ENCODE data around the gene VTCN1.
"Not testable (repeated sequence)": the region's sequence is repeated elsewhere in the genome, so short reads cannot be mapped to it uniquely, and the experiment has no call there.

VTCN1 gene, protein sequence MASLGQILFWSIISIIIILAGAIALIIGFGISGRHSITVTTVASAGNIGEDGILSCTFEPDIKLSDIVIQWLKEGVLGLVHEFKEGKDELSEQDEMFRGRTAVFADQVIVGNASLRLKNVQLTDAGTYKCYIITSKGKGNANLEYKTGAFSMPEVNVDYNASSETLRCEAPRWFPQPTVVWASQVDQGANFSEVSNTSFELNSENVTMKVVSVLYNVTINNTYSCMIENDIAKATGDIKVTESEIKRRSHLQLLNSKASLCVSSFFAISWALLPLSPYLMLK

GRCh38 chr1:117210831-117211261 lies at the start of gene VTCN1:
Gene VTCN1 (minus strand): TSS chr1:117210927. CDS start chr1:117210855, 72 bp downstream.
- DNase-seq, result no peak

GRCh38 chr1:117258791-117259190 lies 48.1 kb upstream of the VTCN1 start:
- DNase-seq, result no peak

GRCh38 chr1:117258075-117258474 lies 47.3 kb upstream of the VTCN1 start:
- DNase-seq, result not testable (repeated sequence)

GRCh38 chr1:117257291-117257690 lies 46.6 kb upstream of the VTCN1 start:
- no peak for DNase-seq

DNA sequence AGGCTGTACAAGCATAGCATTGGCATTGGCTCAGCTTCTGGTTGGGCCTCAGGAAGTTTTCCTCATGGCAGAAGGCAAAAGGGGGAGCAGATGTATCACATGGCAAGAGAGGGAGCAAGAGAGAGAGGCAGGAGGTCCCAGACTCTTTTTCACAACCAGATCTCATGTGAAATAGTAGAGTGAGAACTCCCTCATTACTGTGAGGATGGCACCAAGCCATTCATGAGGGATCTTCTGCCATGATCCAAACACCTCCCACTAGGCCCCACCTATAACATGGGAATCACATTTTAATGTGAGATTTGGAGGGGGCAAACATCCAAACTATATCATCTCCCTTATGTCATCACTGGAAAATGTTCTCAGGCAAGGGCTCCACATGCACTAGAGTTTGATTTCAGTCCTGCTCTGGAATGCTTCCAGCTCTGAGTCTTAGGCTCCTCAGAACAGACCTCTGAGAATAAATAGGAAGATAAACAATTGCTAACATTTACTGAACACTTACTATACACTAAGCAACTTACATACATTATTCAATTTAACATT lies 39.4 kb upstream of the VTCN1 start:
- DNase-seq, result no peak

DNA sequence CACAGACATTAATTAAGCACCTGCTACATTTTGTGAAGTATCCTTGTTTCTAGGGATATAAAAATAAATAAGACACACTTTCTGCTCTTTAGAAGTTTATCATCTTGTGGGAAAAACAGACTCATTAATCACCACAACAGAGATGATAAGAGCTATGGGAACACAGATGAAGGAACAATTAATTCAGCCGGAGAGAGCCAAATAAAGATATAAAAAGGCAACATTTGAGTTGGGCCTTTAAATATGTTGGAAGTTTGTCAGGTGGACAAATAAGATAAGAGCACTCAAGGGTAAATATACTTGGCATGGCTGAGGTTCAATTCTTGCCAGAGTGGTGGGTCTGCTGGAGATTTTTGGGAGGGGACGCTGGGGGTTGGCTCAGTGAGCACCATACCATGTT lies 34.2 kb upstream of the VTCN1 start:
- no peak for DNase-seq

GRCh38 chr1:117244306-117244705 lies 33.6 kb upstream of the VTCN1 start:
- no peak for DNase-seq

DNA sequence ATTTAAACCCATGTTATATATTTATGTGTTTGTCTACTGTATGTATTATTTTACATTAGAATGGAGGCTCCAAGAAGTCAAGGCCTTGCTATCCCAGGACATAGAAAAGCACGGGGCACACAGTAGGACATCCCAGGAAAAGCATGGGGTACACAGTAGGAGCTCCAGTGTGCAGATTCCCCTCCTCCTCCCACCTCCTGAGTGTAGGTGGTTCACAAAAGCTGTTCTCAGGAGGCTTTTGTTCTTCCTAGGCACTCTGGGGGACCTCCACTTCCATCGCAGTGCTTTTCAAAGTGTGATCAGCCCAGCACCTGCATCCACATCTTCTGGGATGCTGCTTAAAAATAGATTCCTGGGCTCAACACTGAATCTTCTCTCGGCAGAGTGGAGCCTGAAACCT lies 30.8 kb upstream of the VTCN1 start:
- DNase-seq, result no peak

- no peak for DNase-seq
These were observed 29.8 kb upstream of the VTCN1 start for GRCh38 chr1:117240547-117240946.

- no peak for DNase-seq
These were observed 28.7 kb upstream of the VTCN1 start for GRCh38 chr1:117239467-117239866.

DNA sequence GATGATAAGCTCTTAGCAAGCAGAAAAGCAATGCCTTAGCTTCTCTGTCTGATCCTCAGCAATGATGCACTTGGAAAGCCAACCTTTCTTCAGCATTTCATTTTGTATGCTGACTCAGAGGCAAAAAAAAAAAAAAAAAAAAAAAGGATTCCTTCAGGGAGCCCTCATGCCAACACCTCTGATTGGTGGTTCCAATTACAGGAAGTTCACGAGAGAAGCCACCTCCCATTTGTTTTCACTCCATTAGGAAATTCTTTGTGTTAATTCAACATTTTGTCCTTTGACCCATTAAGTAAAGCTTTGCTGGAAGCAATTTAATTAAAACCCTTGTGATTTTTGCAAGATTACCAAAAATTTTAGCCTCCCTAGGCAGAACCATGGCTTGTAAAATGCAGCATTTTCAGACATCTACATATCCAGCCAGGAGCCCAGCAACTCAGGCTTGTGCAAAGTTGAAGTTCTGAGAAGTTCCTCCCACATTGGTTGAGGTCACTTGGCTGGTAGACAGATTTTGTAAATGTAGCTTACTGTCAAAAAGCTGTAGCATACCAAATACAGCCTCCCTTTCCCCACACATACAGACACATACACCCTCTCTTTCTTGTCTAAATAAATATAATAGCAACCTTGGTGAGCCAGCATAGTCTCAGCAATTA lies 27.1 kb upstream of the VTCN1 start:
- DNase-seq, result no peak

DNA sequence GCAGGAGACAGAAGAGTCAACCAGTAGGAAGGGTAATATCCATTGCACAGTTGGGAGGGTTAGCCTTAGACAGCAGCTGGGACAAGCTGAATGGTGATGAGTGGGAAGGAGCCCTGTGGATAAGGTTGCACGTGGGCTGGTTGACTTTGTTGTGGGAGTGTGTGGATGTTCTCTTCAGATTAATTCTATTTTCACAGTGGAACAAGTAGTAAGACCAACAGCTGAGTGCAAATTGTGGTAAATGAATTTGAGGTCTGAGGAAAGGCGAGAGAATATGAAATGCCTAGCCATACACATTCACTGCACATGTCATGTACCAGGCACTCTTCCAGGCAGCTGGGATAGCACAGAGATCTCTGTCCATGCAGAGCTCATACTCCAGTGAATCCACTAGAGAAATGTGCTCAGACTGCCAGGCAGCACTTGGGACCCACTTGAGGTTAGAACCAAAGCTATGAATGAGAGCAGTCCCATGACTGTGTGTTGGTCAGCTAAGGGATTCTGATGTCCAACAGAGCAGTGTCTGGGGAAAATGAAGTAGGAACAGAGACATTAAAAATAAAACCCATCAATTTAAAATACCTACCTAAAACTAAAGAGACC lies 25.2 kb upstream of the VTCN1 start:
- DNase-seq, result no peak

GRCh38 chr1:117232531-117232930 lies 21.8 kb upstream of the VTCN1 start:
- no peak for DNase-seq

DNA sequence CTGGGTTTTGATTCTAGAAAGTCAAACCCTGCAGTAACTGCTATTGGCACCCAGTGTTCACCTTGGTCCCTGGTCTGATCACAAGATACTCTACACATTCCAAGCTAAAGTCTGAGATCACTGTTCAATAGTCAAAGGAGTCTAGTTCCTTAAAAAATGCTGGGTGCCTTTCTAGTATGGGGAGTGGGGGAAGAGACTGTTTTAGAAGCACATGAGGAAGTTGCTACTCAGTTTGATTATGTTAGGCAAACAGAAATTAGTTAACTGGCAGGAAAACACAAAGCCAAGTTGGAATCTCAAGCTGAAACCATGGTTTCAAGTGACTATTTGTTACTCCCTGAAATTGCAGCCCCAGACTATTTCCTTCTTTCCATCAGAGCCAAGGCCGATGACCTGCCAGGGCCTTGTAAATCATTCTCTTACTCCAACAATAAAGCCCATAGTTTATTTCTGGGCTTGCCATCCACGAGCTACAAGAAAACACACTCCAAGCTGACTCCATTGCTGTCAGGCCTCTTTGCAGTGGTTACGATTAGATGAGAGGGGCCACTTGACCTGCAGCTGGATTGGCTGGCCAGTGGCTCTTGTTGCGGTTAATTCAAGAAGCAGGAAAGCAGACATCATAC lies 21.1 kb upstream of the VTCN1 start:
- DNase-seq, result no peak

GRCh38 chr1:117231312-117231711 lies 20.6 kb upstream of the VTCN1 start:
- DNase-seq, result no peak

GRCh38 chr1:117229217-117229616 lies 18.5 kb upstream of the VTCN1 start:
- no peak for DNase-seq

GRCh38 chr1:117225931-117226330 lies 15.2 kb upstream of the VTCN1 start:
- DNase-seq, result no peak

- no peak for DNase-seq
These were observed 6.0 kb upstream of the VTCN1 start for GRCh38 chr1:117216718-117217117.

DNA sequence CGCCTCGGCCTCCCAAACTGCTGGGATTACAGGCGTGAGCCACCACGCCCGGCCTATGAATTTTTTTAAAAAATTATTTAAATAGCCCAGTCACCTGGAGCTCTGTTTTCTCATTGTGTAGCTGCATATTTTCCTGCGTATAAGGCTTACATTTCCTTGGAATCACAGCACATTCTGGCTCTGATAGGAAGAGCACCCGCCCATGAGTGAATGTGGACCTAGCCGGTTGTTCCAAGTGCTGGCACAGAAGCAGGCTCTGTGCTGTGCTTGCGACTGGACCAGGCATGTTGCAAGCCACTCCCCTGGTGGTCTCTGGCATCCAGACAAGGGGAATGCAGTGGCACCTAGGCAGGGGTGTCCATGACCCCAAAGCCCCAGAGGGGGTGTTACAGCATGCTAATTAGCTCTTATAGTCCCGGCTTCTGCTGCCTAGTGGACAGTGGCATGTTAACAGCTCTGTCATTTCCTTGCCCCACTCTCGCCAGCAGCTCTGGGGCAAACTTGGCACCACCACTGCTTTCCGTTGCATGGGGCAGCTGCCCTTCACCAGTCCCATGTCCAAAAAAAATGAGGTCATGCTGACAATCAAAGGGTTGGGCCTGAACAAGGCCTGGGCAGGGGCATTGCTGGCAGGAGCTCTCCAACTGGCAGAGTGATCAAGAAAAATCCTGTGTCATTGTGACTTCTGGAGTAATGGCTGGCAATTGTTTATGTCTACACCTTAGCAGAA lies 5.2 kb upstream of the VTCN1 start:
- no peak for DNase-seq

GRCh38 chr1:117215019-117215418 lies 4.3 kb upstream of the VTCN1 start:
- no peak for DNase-seq

DNA sequence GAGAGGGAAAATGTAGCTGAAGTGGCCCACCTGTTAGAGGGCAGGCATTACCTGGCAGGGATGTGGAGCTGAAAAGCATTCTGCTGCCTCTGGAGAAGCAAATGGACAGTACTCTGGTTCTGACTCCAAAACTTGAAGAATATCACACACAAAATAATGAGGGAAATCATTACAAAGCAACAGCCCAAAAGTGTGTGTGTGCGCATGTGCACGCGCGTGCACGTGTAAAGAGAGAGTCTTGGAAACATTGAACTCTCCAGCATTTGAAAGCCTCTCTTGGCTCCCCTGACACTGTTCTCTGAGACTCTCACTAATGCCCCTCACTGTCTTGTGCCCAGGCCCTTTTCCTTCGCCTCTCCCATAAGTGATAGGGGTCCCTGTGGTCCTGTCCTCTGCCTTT lies 2.3 kb upstream of the VTCN1 start:
- DNase-seq, result no peak

GRCh38 chr1:117210386-117210785 lies 341 bp downstream of the VTCN1 start:
- no peak for DNase-seq

DNA sequence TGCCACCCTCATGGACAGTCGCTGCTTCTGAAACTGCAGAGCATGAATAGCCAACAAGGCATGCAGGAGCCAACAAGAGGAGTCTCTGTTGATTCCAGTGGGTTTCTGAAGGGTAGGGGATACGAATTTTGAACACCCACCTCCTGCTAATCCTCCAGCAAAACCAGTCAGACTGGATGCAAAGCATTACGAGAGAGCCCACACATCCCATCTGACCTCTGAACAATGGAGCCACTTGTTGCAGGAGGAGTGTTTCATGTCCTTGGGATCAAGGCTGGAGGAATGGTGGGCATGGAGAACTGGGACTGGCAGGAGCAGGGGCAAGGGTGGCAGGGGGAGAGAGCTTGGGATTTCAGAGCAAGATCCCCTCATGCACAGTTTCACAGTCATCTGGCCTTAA lies 1.6 kb downstream of the VTCN1 start:
- no peak for DNase-seq

All from CD4-positive, alpha-beta T cell treated with Interferon gamma for 1 hour (primary cell).